SK-N-SH treated with all-trans-retinoic acid at 6 μM for 48 hours (cell line): ENCODE measurements around the gene RNF207.

Experiments used
- ATAC-seq: fragments of 200-7000 bp; cut with Tn5 transposase; 3 replicates; pipeline ENCODE4 v1.9.1; 2020; ENCODE audit warnings: mild to moderate bottlenecking, moderate library complexity
- ARNTL ChIP-seq: fragments of 450-650 bp; formaldehyde crosslinking; IDR thresholded peaks from 2 replicates; pipeline ENCODE4 v1.5.0; 2020; ENCODE audit warnings: low read depth, mild to moderate bottlenecking, moderate library complexity, borderline replicate concordance
- BACH2 ChIP-seq: fragments of 250-450 bp; sonication (Bioruptor Pico); IDR thresholded peaks from 2 replicates; pipeline ENCODE4 v1.9.0; 2021; ENCODE audit warnings: mild to moderate bottlenecking, borderline replicate concordance
- CSDC2 ChIP-seq: fragments of 250-450 bp; sonication (Bioruptor Pico); IDR thresholded peaks from 2 replicates; pipeline ENCODE4 v1.5.0; 2020; ENCODE audit warnings: mild to moderate bottlenecking, moderate library complexity
- ESRRG ChIP-seq: fragments of 250-450 bp; sonication (Bioruptor Pico); IDR thresholded peaks from 2 replicates; pipeline ENCODE4 v1.6.1; 2021; ENCODE audit warnings: mild to moderate bottlenecking
- GLIS3 ChIP-seq: fragments of 250-450 bp; sonication (Bioruptor Pico); IDR thresholded peaks from 2 replicates; pipeline ENCODE4 v1.5.0; 2020; ENCODE audit warnings: mild to moderate bottlenecking, moderate library complexity
- OSR1 ChIP-seq: fragments of 250-450 bp; sonication (Bioruptor Pico); IDR thresholded peaks from 2 replicates; pipeline ENCODE4 v1.8.0; 2022; ENCODE audit warnings: moderate library complexity, mild to moderate bottlenecking, inconsistent platforms
- PPARA ChIP-seq: fragments of 250-450 bp; sonication (Bioruptor Pico); IDR thresholded peaks from 2 replicates; pipeline ENCODE4 v1.5.0; 2020; ENCODE audit warnings: mild to moderate bottlenecking, borderline replicate concordance
- RARB ChIP-seq: fragments of 250-450 bp; sonication (Bioruptor Pico); IDR thresholded peaks from 2 replicates; pipeline ENCODE4 v1.8.0; 2021; ENCODE audit warnings: mild to moderate bottlenecking, moderate library complexity
- TCF4 ChIP-seq: fragments of 250-450 bp; sonication (Bioruptor Pico); IDR thresholded peaks from 2 replicates; pipeline ENCODE4 v1.8.0; 2021; ENCODE audit warnings: mild to moderate bottlenecking, moderate library complexity, borderline replicate concordance
- TOX ChIP-seq: fragments of 250-450 bp; sonication (Bioruptor Pico); IDR thresholded peaks from 2 replicates; pipeline ENCODE4 v1.8.0; 2021; ENCODE audit warnings: mild to moderate bottlenecking, moderate library complexity, borderline replicate concordance
- ZFP3 ChIP-seq: fragments of 250-450 bp; sonication (Bioruptor Pico); IDR thresholded peaks from 2 replicates; pipeline ENCODE4 v1.5.0; 2020; ENCODE audit warnings: mild to moderate bottlenecking, moderate library complexity
- ZFP30 ChIP-seq: fragments of 450-650 bp; formaldehyde crosslinking; IDR thresholded peaks from 2 replicates; pipeline ENCODE4 v1.5.0; 2022; ENCODE audit warnings: mild to moderate bottlenecking, moderate library complexity
- ZNF565 ChIP-seq: fragments of 450-650 bp; formaldehyde crosslinking; conservative IDR thresholded peaks from 2 replicates; pipeline ENCODE4 v1.5.0; 2020; ENCODE audit warnings: low read depth, mild to moderate bottlenecking, moderate library complexity
- ZNF70 ChIP-seq: fragments of 450-650 bp; formaldehyde crosslinking; IDR thresholded peaks from 2 replicates; pipeline ENCODE4 v1.5.0; 2020; ENCODE audit warnings: mild to moderate bottlenecking, moderate library complexity
- ZNF8 ChIP-seq: fragments of 450-650 bp; formaldehyde crosslinking; IDR thresholded peaks from 2 replicates; pipeline ENCODE4 v1.5.0; 2020; ENCODE audit warnings: mild to moderate bottlenecking, moderate library complexity
- TF ChIP-seq, protein P1 (sequence below): fragments of 250-450 bp; sonication (Bioruptor Pico); IDR thresholded peaks from 2 replicates; pipeline ENCODE4 v1.5.0; 2020; ENCODE audit warnings: mild to moderate bottlenecking, moderate library complexity
- TF ChIP-seq, protein P2 (sequence below): fragments of 250-450 bp; sonication (Bioruptor Pico); IDR thresholded peaks from 2 replicates; pipeline ENCODE4 v1.8.0; 2021; ENCODE audit warnings: low read depth, mild to moderate bottlenecking, moderate library complexity, borderline replicate concordance
- TF ChIP-seq, protein P3 (sequence below): fragments of 250-450 bp; sonication (Bioruptor Pico); IDR thresholded peaks from 2 replicates; pipeline ENCODE4 v1.5.1; 2020; ENCODE audit warnings: low read depth, mild to moderate bottlenecking, moderate library complexity
- TF ChIP-seq, protein P4 (sequence below): fragments of 250-450 bp; sonication (Bioruptor Pico); IDR thresholded peaks from 2 replicates; pipeline ENCODE4 v1.8.0; 2020; ENCODE audit warnings: mild to moderate bottlenecking, moderate library complexity, borderline replicate concordance
- TF ChIP-seq, protein P5 (sequence below): fragments of 250-450 bp; sonication (Bioruptor Pico); IDR thresholded peaks from 2 replicates; pipeline ENCODE4 v1.5.1; 2021; ENCODE audit warnings: mild to moderate bottlenecking, moderate library complexity

Gene RNF207

DNA sequence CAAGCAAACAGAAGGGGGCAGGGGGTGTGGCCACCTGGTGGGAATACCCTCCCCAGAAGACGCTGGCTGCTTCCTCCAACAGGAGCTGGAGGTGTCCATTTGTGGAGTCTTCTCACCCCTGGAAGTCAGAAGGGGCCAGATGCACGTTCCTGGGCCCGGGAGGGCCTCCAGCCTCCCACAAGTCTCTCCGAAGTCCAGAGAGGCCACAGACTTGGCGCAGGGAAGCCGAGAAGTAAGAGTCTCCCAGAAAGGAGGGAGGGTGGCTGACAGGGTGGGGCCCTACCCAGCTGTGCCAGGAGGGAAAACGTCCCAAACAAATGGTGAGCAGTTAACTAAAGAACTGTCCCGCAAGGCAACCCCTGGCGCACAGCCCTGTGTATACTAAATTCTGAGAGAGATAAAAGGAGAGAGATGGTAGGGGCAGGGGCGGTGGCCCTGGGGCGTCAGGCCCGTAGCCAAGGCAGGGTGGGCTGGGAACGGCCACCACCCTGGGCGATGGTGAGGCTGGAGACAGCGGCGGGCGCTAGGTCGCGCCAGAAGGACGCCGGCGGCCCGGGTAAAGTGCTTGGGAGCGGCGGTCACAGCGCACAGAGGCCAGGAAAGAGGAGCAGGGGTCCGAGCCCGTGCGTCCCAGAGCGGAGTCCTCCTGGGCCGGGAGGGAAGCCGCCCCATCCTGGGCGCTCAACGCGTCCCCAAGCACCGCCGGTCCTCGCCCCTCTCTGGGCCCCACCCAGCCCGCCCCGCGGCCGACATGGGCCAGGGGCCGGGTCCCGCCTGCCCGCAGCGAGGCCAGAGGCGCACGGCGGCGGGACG, 27.0 kb upstream of the RNF207 start (continued):
- no peak for TF ChIP-seq TCF4 (CRISPR knock-in tag)

DNA sequence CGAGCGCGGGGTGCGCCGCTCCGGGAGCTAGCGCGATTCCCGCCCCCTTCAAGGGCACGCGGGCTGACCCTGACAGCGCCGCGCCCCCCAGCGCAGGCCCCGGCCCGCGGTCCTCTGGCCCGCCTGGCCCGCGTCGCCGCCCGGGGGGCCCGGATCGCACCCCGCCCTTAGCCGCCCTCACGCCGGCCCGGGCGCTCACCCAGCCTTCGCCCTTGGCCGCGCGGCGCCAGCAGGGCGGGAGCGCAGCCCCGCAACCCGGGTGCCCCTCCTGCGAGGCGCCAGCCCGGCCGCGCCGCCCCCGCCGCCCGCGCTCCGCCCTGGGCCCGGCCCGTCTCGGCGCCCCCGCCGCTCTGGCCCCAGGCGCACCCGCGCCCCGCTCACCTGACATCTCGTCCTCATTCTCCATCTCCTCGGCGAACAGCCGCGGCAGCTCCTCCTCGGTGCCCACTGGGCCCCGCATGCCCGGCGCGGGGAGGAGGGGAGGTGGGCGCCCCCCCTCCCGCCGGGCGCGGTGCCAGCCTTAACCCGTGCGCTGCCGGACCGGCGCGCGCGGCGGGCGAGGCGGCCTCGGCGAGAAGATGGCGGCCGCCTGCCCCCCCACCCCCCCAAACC, 26.2 kb upstream of the RNF207 start:
- TF ChIP-seq CSDC2 (CRISPR knock-in tag), result no peak
- TF ChIP-seq GLIS3 (CRISPR knock-in tag), result no peak
- TF ChIP-seq, protein P1, sequence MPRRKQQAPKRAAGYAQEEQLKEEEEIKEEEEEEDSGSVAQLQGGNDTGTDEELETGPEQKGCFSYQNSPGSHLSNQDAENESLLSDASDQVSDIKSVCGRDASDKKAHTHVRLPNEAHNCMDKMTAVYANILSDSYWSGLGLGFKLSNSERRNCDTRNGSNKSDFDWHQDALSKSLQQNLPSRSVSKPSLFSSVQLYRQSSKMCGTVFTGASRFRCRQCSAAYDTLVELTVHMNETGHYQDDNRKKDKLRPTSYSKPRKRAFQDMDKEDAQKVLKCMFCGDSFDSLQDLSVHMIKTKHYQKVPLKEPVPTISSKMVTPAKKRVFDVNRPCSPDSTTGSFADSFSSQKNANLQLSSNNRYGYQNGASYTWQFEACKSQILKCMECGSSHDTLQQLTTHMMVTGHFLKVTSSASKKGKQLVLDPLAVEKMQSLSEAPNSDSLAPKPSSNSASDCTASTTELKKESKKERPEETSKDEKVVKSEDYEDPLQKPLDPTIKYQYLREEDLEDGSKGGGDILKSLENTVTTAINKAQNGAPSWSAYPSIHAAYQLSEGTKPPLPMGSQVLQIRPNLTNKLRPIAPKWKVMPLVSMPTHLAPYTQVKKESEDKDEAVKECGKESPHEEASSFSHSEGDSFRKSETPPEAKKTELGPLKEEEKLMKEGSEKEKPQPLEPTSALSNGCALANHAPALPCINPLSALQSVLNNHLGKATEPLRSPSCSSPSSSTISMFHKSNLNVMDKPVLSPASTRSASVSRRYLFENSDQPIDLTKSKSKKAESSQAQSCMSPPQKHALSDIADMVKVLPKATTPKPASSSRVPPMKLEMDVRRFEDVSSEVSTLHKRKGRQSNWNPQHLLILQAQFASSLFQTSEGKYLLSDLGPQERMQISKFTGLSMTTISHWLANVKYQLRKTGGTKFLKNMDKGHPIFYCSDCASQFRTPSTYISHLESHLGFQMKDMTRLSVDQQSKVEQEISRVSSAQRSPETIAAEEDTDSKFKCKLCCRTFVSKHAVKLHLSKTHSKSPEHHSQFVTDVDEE (CRISPR knock-in tag), result no peak
- no peak for TF ChIP-seq ZFP30 (CRISPR knock-in tag)
- no peak for TF ChIP-seq ESRRG
- no peak for TF ChIP-seq ZFP3 (CRISPR knock-in tag)
- no peak for TF ChIP-seq ARNTL (CRISPR knock-in tag)
- no peak for TF ChIP-seq BACH2
- TF ChIP-seq TOX (CRISPR knock-in tag), result no peak
- TF ChIP-seq, protein P2, sequence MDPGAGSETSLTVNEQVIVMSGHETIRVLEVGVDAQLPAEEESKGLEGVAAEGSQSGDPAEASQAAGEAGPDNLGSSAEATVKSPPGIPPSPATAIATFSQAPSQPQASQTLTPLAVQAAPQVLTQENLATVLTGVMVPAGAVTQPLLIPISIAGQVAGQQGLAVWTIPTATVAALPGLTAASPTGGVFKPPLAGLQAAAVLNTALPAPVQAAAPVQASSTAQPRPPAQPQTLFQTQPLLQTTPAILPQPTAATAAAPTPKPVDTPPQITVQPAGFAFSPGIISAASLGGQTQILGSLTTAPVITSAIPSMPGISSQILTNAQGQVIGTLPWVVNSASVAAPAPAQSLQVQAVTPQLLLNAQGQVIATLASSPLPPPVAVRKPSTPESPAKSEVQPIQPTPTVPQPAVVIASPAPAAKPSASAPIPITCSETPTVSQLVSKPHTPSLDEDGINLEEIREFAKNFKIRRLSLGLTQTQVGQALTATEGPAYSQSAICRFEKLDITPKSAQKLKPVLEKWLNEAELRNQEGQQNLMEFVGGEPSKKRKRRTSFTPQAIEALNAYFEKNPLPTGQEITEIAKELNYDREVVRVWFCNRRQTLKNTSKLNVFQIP, result no peak
- TF ChIP-seq ZNF70 (CRISPR knock-in tag), result no peak
- TF ChIP-seq PPARA (CRISPR knock-in tag), result no peak
- TF ChIP-seq ZNF565 (CRISPR knock-in tag), result no peak
- TF ChIP-seq, protein P3, sequence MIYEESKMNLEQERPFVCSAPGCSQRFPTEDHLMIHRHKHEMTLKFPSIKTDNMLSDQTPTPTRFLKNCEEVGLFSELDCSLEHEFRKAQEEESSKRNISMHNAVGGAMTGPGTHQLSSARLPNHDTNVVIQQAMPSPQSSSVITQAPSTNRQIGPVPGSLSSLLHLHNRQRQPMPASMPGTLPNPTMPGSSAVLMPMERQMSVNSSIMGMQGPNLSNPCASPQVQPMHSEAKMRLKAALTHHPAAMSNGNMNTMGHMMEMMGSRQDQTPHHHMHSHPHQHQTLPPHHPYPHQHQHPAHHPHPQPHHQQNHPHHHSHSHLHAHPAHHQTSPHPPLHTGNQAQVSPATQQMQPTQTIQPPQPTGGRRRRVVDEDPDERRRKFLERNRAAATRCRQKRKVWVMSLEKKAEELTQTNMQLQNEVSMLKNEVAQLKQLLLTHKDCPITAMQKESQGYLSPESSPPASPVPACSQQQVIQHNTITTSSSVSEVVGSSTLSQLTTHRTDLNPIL (CRISPR knock-in tag), result no peak
- TF ChIP-seq, protein P4, sequence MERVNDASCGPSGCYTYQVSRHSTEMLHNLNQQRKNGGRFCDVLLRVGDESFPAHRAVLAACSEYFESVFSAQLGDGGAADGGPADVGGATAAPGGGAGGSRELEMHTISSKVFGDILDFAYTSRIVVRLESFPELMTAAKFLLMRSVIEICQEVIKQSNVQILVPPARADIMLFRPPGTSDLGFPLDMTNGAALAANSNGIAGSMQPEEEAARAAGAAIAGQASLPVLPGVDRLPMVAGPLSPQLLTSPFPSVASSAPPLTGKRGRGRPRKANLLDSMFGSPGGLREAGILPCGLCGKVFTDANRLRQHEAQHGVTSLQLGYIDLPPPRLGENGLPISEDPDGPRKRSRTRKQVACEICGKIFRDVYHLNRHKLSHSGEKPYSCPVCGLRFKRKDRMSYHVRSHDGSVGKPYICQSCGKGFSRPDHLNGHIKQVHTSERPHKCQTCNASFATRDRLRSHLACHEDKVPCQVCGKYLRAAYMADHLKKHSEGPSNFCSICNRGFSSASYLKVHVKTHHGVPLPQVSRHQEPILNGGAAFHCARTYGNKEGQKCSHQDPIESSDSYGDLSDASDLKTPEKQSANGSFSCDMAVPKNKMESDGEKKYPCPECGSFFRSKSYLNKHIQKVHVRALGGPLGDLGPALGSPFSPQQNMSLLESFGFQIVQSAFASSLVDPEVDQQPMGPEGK, result no peak
- TF ChIP-seq, all 23 proteins: peak for 0
- no peak for ATAC-seq

DNA sequence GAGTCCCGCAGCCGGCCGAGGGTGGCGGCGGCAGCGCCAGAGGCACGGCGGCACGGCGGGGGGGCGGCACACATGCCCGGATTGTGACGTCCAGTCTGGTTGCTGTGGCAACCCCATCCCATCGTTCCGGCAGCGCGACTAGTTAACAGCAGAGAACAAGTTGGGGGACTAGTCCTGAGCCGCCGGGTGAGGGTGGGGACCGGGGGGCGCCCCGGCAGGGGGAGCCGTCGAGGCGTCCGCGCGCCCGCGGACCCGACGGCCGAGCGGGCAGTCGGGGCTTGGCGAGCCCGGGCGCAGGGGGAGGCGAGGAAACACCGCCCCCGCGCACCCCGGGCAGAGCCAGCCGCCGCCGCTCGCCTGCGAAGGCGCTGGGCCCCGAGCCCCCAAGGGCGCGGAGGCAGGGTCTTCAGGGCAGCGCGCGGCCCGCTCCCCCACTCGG, 25.6 kb upstream of the RNF207 start, which contains the start of gene CHD5:
CHD5 (minus strand) TSS at position 54 of the 439 bp plus-strand sequence. CDS start 298 bp downstream, outside the sequence.
- TF ChIP-seq RARB (CRISPR knock-in tag), result no peak
- TF ChIP-seq ZFP30 (CRISPR knock-in tag), result no peak
- TF ChIP-seq OSR1 (CRISPR knock-in tag), result no peak
- no peak for TF ChIP-seq ZNF8 (CRISPR knock-in tag)
- TF ChIP-seq, protein P5, sequence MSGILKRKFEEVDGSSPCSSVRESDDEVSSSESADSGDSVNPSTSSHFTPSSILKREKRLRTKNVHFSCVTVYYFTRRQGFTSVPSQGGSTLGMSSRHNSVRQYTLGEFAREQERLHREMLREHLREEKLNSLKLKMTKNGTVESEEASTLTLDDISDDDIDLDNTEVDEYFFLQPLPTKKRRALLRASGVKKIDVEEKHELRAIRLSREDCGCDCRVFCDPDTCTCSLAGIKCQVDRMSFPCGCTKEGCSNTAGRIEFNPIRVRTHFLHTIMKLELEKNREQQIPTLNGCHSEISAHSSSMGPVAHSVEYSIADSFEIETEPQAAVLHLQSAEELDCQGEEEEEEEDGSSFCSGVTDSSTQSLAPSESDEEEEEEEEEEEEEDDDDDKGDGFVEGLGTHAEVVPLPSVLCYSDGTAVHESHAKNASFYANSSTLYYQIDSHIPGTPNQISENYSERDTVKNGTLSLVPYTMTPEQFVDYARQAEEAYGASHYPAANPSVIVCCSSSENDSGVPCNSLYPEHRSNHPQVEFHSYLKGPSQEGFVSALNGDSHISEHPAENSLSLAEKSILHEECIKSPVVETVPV (CRISPR knock-in tag), result no peak
- no peak for TF ChIP-seq GLIS3 (CRISPR knock-in tag)
- TF ChIP-seq, protein P4, result no peak
- no peak for TF ChIP-seq ZNF70 (CRISPR knock-in tag)
- no peak for TF ChIP-seq ARNTL (CRISPR knock-in tag)
- no peak for TF ChIP-seq ZFP3 (CRISPR knock-in tag)
- ATAC-seq, result no peak
